Cortex of kidney (tissue), 1 donor: ENCODE measurements around the gene C17orf100.
"Not testable (repeated sequence)": the region's sequence is repeated elsewhere in the genome, so short reads cannot be mapped to it uniquely, and the experiment has no call there.

Experiments
- DNase-seq: peaks from one replicate; lab custom pipeline; 2025; lab: John Stamatoyannopoulos, UW

The C17orf100 gene

GRCh38 chr17:6641247-6641863, 10.2 kb upstream of the C17orf100 start:
- no peak for DNase-seq

DNA sequence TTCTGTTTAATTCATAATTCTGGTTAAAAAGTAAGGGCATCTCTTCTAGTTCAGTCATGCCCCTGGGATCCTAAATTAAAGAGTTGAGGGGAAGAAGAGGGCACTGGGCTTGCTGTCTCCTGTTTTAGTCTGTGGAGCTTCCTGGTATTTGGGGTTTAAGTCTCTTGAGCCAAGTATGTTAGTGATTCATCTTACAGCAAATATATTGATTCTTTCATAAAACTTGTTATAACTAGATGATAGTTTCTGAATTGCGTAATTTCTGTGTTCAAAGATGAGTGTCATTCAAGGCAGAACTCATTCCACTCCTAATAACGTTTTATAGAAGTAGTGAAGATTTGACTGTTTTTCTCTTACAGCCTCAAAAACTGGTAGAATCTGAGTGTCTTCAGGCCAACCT, 9.0 kb upstream of the C17orf100 start:
- no peak for DNase-seq

DNA sequence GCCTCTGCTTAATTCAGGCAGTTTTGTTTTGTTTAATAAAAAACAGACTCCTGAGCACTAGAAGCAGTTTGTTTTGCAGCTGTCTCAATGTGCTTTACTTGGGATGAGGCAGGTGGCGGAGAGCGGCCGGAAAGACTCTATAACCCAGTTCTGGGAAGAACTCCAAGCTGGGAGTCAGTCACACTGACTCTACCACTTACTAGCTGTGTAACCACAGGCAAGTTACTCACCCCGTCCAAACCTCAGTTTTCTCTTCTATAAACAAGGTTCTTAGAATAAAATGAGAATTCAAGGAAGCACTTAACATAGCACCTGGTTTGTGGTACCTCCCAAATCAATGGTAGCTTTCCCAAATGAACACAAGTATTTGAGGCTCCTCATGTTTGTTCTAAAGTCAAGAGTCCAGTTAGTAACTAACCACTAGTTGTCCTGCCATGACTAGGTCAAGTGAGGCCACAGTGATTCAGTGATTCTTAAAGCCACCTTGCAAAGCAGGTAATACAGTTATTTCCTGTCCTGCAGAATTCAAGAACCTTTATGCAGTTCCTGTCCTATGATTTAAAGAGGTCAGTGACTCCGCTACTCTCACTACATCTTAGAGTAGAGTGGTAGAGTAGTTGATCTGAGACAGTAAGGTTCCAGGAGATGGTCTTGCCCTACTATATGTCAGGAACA, 8.0 kb upstream of the C17orf100 start:
- DNase-seq: no peak

DNA sequence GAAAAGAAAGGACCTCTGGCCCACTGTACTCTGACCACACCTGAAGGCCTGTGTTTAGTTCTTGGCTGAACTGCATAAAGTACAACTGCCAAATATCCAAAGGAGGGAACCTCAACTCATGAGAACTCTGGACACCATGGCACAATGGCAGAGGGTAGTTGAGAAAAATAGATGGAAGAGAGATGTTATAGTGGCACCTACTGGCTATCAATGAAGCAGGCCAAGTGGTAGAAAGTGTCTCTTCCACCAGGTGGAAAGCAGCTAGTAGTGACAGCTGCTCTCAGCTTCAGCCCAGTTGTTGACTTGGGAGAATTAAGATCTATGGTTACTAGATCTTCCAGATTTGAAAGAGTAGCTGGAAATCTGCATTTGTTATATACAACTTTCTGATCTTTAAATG, 3.4 kb upstream of the C17orf100 start:
- no peak for DNase-seq

- DNase-seq: no peak
Measured at GRCh38 chr17:6651919-6652452, 424 bp downstream of the C17orf100 start.

- DNase-seq: no peak
Measured at GRCh38 chr17:6654841-6655731, 3.5 kb downstream of the C17orf100 start.

GRCh38 chr17:6655732-6656361, 4.3 kb downstream of the C17orf100 start:
- not testable (repeated sequence) for DNase-seq

DNA sequence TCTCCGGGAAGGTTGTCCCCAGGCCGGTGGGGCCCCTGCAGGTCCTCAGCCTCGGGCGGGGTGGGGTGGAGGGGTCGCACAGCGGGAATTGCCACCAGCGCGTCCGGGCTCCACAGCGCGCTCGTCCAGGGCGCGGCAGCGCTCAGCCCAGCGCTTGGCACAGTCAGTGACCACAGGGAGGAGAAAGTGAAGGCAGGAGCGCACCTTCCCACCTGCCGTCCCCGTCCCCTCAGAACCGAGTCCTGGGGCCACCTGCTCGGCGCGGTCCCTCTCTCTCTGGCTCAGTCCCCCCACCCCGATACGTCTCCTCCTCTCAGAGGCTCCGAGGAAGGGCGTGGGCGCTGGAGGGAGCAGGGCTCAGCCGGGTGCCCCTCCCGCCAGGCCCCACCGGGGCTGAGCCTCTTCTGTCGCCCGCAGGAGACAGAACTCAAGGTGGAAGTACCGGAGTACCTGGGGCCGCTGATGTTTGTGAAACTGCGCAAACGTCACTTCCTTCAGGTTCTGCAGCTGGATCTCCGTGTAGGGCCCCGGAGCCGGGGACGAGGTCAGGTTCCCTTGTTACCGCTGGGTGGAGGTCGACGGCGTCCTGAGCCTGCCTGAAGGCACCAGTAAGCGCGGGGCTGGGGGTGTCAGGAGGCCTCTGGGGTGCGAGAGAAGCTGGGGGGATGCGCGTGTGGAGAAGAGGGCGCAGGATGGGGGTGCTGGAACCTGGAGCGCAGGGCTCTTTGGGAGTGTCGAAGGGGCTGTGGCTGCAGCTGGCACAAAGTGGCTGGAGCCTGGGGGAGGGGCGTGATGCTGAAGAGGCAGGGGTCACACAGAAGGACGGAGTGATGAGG, 5.5 kb downstream of the C17orf100 start:
- not testable (repeated sequence) for DNase-seq

DNA sequence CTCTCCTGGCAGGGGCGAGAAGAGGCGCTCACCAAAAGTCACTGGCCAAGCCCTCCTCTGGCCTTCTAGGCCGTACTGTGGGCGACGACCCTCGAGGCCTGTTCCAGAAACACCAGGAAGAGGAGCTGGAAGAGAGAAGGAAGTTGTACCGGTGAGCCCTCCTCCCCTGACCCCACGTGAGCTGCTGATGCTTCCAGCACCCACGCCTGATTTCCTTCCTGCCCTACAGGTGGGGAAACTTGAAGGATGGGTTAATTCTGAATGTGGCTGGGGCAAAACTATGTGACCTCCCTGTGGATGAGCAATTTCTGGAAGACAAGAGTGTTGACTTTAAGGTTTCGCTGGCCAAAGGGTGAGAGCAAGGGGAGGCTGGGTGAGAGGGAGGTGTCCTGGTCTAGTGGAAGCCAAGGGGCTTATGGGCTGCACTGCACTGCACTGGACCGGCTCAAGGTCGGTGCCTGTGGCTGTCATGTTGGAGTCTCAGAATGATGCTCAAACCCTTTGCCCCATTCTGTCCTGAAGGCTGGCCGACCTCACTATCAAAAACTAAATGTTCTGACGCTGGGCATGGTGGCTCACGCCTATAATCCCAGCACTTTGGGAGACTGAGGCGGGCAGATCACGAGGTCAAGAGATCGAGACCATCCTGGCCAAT, 6.2 kb downstream of the C17orf100 start:
- DNase-seq: no peak

- DNase-seq: not testable (repeated sequence)
Measured at GRCh38 chr17:6658411-6658810, 6.8 kb downstream of the C17orf100 start.

GRCh38 chr17:6660101-6660500, 8.5 kb downstream of the C17orf100 start:
- no peak for DNase-seq

DNA sequence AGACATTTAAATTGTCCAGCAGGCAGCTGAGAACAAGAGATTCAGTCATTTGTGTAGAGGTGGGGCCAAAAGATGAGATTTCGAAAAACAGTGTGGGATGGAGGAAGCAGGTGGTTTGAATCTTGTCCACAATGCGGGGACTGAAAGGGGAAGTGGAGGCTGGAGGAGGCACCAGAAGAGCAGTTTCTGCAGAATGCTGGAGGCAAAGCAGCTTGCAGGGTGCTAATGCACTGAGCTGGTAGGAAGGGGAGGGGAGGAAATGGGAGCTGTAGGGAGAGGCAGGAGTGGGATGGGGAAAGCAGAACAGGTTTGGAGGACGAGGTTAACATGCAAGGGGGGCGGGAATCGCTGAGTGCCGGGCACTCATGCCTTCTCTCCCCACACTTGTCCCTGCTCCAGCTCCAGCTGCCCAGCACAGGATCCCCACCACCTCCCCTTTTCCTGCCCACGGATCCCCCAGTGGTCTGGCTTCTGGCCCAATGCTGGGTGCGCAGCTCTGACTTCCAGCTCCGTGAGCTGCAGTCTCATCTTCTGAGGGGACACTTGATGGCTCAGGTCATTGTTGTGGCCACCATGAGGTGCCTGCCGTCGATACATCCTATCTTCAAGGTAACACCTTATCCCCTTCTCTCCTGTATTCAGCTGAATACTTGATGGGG, 9.4 kb downstream of the C17orf100 start:
- no peak for DNase-seq

GRCh38 chr17:6661464-6661848, 9.9 kb downstream of the C17orf100 start:
- no peak for DNase-seq

GRCh38 chr17:6663200-6663599, 11.6 kb downstream of the C17orf100 start:
- not testable (repeated sequence) for DNase-seq

DNA sequence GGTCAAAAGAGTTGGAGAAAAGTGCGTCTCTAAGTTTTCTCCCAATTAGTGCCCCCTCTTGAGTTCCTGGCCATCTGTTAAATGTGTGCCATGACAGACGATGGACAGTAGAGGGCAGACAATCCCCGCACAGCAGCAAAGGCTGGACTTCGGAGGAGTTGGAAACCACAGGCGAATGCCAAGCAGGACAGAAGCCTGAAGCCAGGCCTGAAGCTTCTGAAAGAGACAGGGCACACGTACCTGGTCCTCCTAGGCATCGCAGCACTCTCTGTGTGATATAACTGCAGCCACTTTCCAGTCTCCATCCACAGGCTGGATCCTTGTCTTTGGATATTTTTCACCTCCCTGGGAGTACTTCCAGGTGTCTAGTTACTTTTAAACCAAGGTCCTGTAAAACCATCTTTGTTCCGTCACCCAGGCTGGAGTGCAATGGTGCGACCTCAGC, 14.5 kb downstream of the C17orf100 start:
- DNase-seq: no peak

GRCh38 chr17:6666557-6666956, 15.0 kb downstream of the C17orf100 start:
- no peak for DNase-seq

DNA sequence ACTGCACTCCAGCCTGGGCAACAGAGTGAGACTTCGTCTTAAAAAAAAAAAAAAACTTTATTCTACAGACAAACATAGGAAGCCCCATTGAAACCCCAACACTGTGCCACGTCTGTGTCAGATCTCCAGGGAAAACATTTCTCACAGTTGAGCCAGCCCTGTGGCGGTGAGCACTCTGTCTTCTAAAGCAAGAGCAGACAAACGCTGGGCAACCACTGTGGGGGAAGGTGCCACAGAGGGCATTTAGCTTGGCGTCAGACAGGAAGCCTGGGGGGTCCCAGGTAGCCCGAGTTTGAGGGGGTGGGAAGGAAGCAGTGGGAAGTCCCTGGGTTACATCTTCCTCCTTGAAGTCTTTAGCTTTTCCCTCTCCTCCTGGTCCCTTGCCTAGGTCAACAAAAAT, 16.0 kb downstream of the C17orf100 start:
- no peak for DNase-seq

DNA sequence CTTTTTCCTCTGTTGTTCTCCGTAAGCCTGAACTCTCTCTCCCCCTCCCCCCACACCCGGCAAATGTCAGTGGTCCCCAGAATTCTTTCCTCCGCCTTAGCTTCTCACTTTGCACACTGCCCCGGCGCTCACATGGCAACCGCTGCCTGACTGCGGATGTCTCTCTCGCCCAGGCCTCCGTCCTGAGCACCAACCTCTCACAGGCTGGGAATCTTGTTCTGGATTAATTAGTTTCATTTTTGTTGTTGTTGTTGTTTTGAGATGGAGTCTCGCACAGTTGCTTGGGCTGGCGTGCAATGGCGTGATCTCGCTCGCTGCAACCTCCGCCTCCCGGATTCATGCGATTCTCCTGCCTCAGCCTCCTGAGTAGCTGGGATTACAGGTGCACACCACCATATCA, 16.7 kb downstream of the C17orf100 start:
- DNase-seq: no peak

GRCh38 chr17:6668727-6669425, 17.3 kb downstream of the C17orf100 start:
- DNase-seq: no peak
